ENCODE measurements around the gene CDH4.

Gene CDH4

DNA sequence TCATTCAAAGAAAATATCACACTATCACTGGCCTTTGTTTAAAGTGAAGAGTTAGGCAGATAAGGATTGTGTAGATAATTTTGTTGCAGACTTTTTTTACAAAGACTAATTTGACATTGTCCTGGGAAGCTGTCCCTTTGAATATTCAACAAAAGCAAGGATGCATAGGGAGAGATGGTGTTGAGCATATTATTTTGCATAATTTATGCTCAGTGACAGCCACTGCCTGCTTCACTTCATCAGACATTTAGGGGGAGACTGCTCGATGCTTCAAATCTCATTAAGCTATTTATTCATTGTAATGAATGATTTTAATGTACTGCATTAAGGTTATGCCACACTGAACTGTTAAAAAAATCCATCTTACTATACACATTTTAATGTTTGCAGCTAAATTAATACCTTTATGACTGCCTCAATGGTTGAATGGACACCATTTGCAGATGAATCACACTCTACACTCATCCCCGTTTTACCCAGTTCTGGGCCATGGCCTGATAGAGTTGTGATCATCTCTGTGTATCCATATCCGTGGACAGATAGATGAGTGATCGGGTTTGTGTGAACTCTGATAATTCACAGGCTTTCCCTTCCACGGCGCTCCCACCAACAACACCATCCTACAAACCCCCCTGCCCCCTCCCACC is 128.0 kb downstream of the CDH4 start:
- no peak overlapping the region for H3K27ac ChIP-seq
- TF ChIP-seq, protein P1, sequence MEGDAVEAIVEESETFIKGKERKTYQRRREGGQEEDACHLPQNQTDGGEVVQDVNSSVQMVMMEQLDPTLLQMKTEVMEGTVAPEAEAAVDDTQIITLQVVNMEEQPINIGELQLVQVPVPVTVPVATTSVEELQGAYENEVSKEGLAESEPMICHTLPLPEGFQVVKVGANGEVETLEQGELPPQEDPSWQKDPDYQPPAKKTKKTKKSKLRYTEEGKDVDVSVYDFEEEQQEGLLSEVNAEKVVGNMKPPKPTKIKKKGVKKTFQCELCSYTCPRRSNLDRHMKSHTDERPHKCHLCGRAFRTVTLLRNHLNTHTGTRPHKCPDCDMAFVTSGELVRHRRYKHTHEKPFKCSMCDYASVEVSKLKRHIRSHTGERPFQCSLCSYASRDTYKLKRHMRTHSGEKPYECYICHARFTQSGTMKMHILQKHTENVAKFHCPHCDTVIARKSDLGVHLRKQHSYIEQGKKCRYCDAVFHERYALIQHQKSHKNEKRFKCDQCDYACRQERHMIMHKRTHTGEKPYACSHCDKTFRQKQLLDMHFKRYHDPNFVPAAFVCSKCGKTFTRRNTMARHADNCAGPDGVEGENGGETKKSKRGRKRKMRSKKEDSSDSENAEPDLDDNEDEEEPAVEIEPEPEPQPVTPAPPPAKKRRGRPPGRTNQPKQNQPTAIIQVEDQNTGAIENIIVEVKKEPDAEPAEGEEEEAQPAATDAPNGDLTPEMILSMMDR (conservative IDR thresholded peaks at IDR 0.05) = no peak
- TF ChIP-seq ZFX (IDR thresholded peaks at IDR 0.05) = no peak

DNA sequence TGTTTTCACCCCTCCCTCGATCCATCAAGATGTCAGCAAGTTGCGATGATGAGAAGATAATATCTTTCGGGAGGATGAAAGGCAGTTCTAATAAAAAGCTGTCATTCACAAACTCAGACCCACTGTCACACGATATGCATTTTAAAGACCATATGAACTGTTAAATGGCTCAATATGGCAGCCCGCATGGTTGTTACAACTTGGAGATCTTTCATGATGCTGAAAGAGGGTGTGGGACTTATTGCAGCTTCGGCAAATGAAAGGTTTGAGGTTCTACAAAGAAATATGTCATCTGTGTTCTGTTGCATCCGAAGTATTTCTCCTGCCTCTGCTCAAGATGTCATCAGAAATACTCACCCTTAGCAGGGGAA is 128.5 kb downstream of the CDH4 start:
- TF ChIP-seq, protein P1 (conservative IDR thresholded peaks at IDR 0.05) = no peak
- TF ChIP-seq ZFX (IDR thresholded peaks at IDR 0.05) = no peak
- H3K27ac ChIP-seq = no peak overlapping the region

DNA sequence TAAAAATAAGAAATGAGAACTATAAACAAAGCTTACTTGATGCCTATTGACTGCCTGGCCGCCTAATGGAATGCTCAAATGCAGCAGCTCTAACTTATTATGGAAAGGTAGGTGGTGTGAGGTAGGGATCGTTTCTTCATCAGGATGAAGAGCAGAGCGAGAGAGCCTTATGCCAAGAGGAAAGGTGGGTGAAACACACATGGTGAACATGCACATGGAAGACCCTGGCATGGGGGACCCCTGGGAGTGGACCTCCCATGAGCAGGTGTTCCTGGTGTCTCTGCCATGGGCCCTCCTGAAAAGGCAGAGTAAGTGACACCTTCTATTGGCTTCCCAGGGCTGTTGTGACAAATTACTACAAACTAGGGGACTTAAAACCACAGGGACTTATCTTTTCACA is 130.1 kb downstream of the CDH4 start:
- H3K27ac ChIP-seq = no peak overlapping the region
- TF ChIP-seq, protein P1 (conservative IDR thresholded peaks at IDR 0.05) = no peak
- TF ChIP-seq ZFX (IDR thresholded peaks at IDR 0.05) = no peak

DNA sequence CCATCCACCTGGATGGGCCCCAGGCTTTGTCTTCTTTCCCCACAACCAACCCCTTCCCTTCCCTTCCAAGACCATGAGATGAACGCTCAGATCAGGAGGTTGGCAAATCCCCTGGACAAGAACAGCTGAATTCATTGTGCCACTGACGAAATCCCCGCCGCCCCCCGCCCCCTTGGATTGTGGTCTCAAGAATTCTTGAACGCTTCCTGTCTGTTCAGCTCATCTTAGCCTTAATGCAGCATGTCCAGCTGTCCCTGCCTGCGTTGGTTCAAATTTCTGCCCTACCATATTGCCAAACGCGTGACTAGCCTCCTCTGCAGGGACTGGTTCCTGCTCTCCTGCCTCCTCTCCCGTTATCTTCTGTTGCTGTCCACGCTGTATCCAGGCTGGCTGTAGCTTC is 133.2 kb downstream of the CDH4 start:
- H3K27ac ChIP-seq = no peak overlapping the region

DNA sequence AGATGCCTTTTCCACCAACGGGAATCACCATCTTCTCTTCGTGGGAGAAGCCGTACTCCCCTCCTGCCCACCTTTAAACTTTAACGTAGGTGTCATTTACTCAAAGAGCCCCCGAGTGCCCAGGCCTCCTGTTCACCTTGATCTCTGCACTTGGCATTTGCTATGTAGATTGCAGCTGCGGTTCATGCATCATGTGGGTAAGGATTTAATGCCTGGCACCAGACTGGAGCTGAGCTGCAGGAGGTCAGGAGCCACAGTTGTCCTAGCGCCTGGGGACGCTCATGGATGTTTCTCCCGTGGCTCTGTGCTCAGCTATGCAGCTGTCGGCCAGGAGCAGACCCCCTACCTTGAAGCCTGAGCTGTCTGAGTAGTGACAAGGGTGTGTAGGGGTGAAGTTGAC is 133.7 kb downstream of the CDH4 start:
- H3K27ac ChIP-seq = no peak overlapping the region
- TF ChIP-seq ZFX (IDR thresholded peaks at IDR 0.05) = no peak
- TF ChIP-seq, protein P1 (conservative IDR thresholded peaks at IDR 0.05) = no peak

More for the DNA sequence above, 133.2 kb downstream of the CDH4 start:
- TF ChIP-seq ZFX (IDR thresholded peaks at IDR 0.05) = no peak
- TF ChIP-seq, protein P1 (conservative IDR thresholded peaks at IDR 0.05) = no peak

DNA sequence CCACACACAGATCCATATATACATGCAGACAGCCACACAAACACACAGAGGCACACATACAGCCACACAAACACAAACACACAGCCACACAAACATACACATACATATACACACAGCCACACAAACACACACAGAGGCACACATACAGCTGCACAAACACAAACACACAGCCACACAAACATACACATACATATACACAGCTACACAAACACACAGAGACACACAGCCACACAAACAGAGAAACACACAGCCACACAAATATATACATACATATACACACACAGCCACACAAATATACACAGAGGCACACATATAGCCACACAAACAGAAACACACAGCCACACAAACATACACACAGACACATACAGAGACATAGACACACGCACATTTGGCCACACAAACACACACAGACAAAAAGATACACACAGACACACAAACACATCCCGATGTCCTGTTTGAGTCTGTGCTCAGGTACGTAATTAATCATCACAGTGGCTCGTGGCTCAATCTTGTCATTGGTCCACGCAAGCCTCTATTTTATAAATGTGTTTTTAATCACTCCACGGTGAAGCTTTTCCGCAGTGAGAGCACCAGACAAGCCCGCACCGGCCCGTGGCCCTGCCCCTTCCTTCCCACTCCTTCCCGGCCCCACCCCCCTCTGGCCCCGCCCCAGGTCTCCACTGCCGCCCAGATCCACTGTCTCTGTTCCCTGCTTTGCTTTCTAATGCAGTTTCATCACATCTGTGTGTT is 135.3 kb downstream of the CDH4 start:
- TF ChIP-seq, protein P1 (conservative IDR thresholded peaks at IDR 0.05) = no peak
- no peak for TF ChIP-seq ZFX (IDR thresholded peaks at IDR 0.05)
- no peak overlapping the region for H3K27ac ChIP-seq

DNA sequence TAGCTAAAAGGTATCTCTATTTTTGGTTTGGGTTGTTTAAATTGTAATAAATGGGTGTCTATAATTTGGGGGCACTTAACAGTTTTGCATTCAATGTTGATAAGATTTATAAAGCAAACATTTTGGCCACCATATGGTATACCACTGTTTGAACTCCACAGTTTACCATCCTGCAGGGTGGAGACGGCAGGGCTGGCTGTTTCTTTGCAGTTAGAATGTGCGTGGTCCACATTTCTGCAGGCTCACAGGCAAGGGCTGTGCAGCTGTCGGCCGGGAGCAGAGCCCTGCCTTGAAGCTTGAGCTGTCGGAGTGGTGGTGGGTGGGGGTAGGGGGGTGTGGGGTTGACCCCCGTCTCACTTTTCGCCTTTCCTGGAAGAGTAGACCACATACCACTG is 135.9 kb downstream of the CDH4 start:
- TF ChIP-seq ZFX (IDR thresholded peaks at IDR 0.05) = no peak
- TF ChIP-seq, protein P1 (conservative IDR thresholded peaks at IDR 0.05) = no peak
- H3K27ac ChIP-seq = no peak overlapping the region

All from C4-2B (cell line).